T-helper 2 cell treated with Interferon-gamma antibody and Interleukin-4, amounts not matched to agents 100 ng/mL and 5 ng/mL, for 36 hours (primary cell): ENCODE data around the gene CDH4. TPM values are rescaled to one million over a fixed set of nuclear protein-coding genes. Genes with fewer than 3 reads are reported as not detected.

Source experiments
- intact Hi-C: fragments of 100-400 bp; cut with micrococcal nuclease; formaldehyde crosslinking; loops from one replicate; pipeline ENCODE4 v1.15.1; 2023
- total RNA-seq: library from RNA; stranded (reverse); gene quantifications from 2 replicates; pipeline ENCODE4 v1.2.3, GENCODE V29; 2022

The CDH4 gene
- total RNA-seq, 1 donor from 2014 or later, result not detected

- intact Hi-C loops, result no loop called here
These were observed 522.0 kb downstream of the CDH4 start for GRCh38 chr20:61773926-61774587.

GRCh38 chr20:61775423-61775822 lies 523.4 kb downstream of the CDH4 start:
- intact Hi-C loops, result no loop called here

- intact Hi-C loops, result no loop called here
These were observed 524.5 kb downstream of the CDH4 start for GRCh38 chr20:61776491-61777075.

GRCh38 chr20:61777773-61778494 lies 525.9 kb downstream of the CDH4 start:
- intact Hi-C loops, result no loop called here

GRCh38 chr20:61778495-61778863 lies 526.4 kb downstream of the CDH4 start:
- intact Hi-C loops, result no loop called here

- intact Hi-C loops, result no loop called here
These were observed 527.3 kb downstream of the CDH4 start for GRCh38 chr20:61779176-61779965.

- intact Hi-C loops, result no loop called here
These were observed 528.0 kb downstream of the CDH4 start for GRCh38 chr20:61780066-61780465.

GRCh38 chr20:61784801-61785566 lies 532.9 kb downstream of the CDH4 start:
- intact Hi-C loops, result no loop called here

GRCh38 chr20:61785567-61785816 lies 533.4 kb downstream of the CDH4 start:
- intact Hi-C loops, result no loop called here

- intact Hi-C loops, result no loop called here
These were observed 534.2 kb downstream of the CDH4 start for GRCh38 chr20:61786230-61786629.

- intact Hi-C loops, result no loop called here
These were observed 536.3 kb downstream of the CDH4 start for GRCh38 chr20:61788343-61788742.

GRCh38 chr20:61789329-61789728 lies 537.3 kb downstream of the CDH4 start:
- intact Hi-C loops, result no loop called here

GRCh38 chr20:61790116-61790827 lies 538.2 kb downstream of the CDH4 start:
- intact Hi-C loops, result no loop called here

- intact Hi-C loops, result no loop called here
These were observed 539.9 kb downstream of the CDH4 start for GRCh38 chr20:61791995-61792394.

GRCh38 chr20:61795669-61796630 lies 543.9 kb downstream of the CDH4 start:
- intact Hi-C loops, result no loop called here

GRCh38 chr20:61796738-61797137 lies 544.7 kb downstream of the CDH4 start:
- intact Hi-C loops, result no loop called here

- intact Hi-C loops, result no loop called here
These were observed 545.1 kb downstream of the CDH4 start for GRCh38 chr20:61797200-61797599.

GRCh38 chr20:61797971-61798411 lies 545.9 kb downstream of the CDH4 start:
- intact Hi-C loops, result no loop called here

GRCh38 chr20:61798632-61799031 lies 546.6 kb downstream of the CDH4 start:
- intact Hi-C loops, result no loop called here
